Measurements from ENCODE around the gene RFX2.
"Not testable (repeated sequence)": the region's sequence is repeated elsewhere in the genome, so short reads cannot be mapped to it uniquely, and the experiment has no call there.

Gene RFX2

GRCh38 chr19:6007866-6008265 is 102.4 kb downstream of the RFX2 start:
- no peak for DNase-seq

- no peak for DNase-seq
Observed at GRCh38 chr19:6006896-6007295, 103.4 kb downstream of the RFX2 start.

- not testable (repeated sequence) for DNase-seq
Observed at GRCh38 chr19:6006070-6006446, 104.2 kb downstream of the RFX2 start.

GRCh38 chr19:6005321-6006069 is 104.8 kb downstream of the RFX2 start:
- no peak for DNase-seq

GRCh38 chr19:6003976-6004375 is 106.3 kb downstream of the RFX2 start:
- DNase-seq = no peak

- DNase-seq = no peak
Observed at GRCh38 chr19:6002591-6002990, 107.7 kb downstream of the RFX2 start.

GRCh38 chr19:6000228-6000847 is 110.0 kb downstream of the RFX2 start:
- DNase-seq = no peak

GRCh38 chr19:5999693-6000092 is 110.6 kb downstream of the RFX2 start:
- DNase-seq = no peak

- DNase-seq = no peak
Observed at GRCh38 chr19:5997371-5997770, 112.9 kb downstream of the RFX2 start.

GRCh38 chr19:5996623-5997320 is 113.5 kb downstream of the RFX2 start:
- DNase-seq = no peak

GRCh38 chr19:5996102-5996501 is 114.2 kb downstream of the RFX2 start:
- no peak for DNase-seq

- DNase-seq = no peak
Observed at GRCh38 chr19:5995606-5996005, 114.7 kb downstream of the RFX2 start.

- DNase-seq = no peak
Observed at GRCh38 chr19:5994405-5995165, 115.7 kb downstream of the RFX2 start.

- DNase-seq = no peak
Observed at GRCh38 chr19:5993648-5994358, 116.5 kb downstream of the RFX2 start.

GRCh38 chr19:5993201-5993600 is 117.1 kb downstream of the RFX2 start:
- DNase-seq = no peak

- DNase-seq = no peak
Observed at GRCh38 chr19:5992756-5993155, 117.5 kb downstream of the RFX2 start.

- DNase-seq = no peak
Observed at GRCh38 chr19:5991244-5991838, 119.0 kb downstream of the RFX2 start.

GRCh38 chr19:5990289-5990797 is 120.0 kb downstream of the RFX2 start:
- no peak for DNase-seq

- DNase-seq = no peak
Observed at GRCh38 chr19:5989388-5990074, 120.8 kb downstream of the RFX2 start.

- no peak for DNase-seq
Observed at GRCh38 chr19:5988517-5989387, 121.5 kb downstream of the RFX2 start.

All from NCI-H1105 treated with DMSO at 0.1 percent for 48 hours (cell line).